HG03159 (cell line): ENCODE measurements around the gene TSPAN15.

Experiments
- ATAC-seq: cut with Tn5 transposase; IDR thresholded peaks from one replicate; pipeline ENCODE4 v1.9.1; 2021; ENCODE audit warnings: mild to moderate bottlenecking, moderate library complexity; ENCODE audit not compliant: unreplicated experiment

The TSPAN15 gene

DNA sequence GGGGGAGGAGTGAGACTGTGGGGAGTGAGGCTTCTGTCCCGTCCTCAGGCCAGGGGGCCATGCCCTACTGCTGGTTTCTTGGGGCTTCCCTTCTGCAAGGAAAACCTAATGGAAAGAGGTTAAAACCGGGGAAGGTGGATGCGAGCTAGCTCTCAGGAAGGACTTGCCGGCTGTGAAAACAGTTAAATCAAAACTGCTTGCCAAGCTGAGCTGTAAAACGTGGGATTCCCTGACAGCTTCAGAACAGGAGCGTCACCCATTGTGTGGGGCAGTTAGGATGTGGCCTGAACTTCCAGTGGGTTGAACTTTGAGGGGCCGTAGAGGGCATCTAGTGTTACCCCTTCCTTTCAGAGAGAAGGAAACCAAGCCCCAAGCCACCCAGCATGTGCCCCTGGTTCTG, 13.1 kb downstream of the TSPAN15 start:
- ATAC-seq, result no peak

DNA sequence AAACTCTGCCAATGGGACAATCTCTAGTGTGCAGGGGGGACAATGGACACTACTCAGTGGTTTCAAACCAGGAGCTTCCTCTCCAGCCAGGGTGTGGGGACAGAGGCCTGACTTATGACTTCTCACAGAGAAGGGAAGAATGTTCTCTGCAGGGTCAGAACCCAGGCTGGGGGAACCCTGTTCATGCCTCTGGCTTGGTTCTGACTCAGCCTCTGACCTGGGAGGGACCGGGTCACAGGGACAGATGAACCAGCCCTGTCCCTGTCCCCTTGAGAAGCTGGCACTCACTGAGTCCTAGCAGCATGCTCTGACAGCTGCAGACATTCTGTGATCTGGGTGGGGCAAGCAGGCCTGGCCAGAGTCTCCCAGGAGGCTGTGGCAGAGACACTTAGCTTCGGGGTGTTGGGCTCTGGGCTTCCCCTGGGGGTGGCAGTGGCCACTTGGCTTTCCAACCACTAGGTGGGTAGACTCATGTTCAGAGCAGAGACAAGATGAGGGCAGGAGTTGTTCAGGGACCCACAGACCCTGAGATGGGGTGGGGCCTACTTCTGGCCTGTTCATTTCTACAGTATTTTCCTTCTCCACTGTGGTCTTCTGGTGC, 13.6 kb downstream of the TSPAN15 start:
- no peak for ATAC-seq

DNA sequence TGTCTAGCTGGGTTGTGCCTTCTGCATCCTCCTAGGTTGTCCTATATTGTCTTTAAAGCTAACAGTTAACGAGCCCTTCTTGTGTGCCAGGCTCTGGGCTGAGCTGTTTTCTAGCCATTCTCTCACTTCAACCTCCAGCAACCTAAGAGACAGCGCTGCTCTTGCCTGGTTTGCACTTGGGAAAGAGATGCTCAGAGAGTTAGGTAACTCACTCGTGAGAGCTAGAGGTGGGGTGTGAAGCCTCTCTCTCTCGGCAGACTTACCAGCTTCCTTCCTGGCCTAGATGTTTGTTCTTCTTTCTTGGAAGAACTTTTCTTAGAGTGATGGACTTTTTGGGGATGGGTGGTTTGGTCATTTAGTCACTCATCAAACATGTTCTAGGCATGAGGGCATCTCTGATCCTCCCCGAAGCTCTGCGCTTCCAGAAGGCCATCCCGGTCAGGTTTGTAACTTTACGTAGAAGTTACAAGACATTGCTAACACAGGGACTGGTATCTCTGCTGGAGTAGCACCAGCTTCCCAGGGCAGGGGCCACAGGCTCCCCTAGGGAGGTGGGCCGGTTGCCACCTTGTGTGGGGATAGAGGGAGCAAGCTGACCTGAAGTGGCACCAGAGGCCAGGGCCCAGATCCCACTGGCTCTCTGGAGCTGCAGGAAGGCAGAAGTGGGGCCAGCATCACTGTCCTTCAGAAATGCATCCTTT, 14.3 kb downstream of the TSPAN15 start:
- no peak for ATAC-seq

DNA sequence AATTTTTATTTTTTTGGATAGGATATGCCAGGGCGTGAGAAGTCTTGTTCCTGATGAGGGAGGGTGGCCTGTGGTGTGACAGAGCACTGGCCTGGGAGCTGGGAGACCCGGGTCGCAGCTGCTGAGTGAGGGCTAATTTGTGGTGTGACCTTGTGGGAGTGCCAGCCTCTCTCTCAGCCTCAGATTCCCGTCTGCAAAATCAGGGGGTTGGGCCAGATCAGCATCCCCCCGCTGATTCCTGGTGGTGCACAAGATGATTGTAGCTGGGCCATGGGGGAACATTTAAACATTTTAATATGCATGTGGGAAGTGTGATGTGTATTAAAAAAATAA, 14.9 kb downstream of the TSPAN15 start:
- no peak for ATAC-seq

DNA sequence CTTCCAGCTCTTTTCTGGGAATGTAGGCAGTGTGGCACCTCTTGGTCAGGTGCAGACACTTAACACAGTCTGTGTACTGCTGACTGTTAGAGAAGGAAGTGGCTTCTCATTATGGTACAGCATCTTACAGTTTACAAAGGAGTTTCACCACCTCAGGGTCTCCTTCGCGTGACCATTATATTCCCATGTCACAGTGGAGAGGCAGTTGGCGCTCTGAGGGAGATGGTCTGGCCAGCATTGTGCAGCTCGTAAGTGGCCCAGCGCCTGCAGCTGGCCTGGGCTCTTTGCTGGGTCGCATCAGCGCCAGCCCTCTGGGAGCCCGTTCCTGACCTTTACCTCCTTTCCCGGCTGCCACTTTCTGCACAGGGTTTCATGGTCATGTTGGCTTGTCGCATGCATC, 15.4 kb downstream of the TSPAN15 start:
- ATAC-seq, result no peak

DNA sequence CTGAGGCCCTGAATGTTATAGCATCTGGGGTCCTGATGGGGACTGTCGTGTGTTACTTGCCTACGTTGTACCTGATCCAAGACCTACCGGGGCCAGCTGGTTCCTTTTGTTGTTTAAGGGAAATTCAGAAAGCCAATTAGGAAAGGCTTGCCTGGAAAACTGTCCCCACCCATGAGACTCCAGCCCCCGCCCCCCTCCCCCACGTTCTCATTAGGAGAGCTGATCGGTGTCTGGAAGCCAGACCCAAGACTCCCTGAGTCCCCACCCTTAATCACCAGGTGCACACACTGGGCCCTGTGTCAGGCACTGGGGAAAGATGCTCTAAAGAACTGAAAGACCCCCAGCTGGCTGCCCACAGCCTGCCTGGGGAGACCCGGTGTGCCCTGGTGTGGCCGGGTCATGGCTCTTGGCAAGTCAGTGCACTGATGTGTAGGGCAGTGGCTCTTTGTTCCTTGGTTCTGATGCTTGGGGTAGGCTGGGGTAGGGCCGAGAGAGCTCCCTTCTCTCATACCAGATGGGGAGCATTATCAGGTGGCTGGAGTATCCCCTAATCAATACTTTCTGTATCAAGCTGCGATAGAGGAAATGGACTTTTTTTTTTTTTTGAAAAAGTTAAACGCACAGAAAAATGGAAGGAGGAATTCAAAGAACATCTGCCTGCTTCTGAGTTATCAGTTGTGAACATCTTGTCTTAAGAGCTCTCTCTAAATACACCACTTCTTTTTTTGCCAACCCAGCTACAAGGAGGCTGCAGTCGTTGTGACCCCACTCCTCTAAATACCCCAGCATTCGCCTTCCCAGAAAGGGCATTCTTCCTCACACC, 16.9 kb downstream of the TSPAN15 start:
- ATAC-seq, result no peak

DNA sequence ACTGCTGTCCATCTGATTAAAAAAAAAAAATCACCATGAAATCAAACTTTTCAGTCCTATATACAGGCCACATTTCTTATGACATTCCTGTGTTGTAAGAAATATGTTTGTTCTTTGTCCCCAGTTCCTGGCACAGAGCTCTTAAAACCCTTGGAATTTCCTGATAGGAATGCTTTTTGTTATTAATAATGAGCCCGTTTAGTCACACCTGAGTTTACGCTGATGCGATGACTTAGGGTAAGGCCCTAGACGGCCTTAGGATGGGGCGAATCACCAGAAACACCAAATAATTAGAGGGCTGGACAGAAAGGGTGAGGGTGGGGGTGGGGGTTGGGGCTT, 17.5 kb downstream of the TSPAN15 start:
- no peak for ATAC-seq

DNA sequence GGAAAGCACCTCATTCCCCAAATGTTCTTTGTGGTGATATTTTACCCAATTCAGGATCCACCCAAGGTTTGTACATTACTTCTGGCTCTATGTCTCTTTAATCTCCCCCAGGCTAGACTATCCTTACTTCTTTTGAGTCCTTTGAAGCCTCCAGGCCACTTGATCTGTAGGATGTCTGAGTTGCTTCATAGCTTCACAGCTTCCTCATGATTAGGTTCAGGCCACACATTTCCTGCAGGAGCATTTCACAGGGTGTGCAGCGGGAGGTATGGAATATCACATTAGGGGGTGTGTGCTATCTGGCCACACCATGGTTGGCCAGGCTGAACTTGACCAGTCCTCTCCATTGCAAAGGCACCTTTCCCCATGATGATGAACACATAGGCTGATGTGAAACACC, 18.7 kb downstream of the TSPAN15 start:
- ATAC-seq, result no peak

DNA sequence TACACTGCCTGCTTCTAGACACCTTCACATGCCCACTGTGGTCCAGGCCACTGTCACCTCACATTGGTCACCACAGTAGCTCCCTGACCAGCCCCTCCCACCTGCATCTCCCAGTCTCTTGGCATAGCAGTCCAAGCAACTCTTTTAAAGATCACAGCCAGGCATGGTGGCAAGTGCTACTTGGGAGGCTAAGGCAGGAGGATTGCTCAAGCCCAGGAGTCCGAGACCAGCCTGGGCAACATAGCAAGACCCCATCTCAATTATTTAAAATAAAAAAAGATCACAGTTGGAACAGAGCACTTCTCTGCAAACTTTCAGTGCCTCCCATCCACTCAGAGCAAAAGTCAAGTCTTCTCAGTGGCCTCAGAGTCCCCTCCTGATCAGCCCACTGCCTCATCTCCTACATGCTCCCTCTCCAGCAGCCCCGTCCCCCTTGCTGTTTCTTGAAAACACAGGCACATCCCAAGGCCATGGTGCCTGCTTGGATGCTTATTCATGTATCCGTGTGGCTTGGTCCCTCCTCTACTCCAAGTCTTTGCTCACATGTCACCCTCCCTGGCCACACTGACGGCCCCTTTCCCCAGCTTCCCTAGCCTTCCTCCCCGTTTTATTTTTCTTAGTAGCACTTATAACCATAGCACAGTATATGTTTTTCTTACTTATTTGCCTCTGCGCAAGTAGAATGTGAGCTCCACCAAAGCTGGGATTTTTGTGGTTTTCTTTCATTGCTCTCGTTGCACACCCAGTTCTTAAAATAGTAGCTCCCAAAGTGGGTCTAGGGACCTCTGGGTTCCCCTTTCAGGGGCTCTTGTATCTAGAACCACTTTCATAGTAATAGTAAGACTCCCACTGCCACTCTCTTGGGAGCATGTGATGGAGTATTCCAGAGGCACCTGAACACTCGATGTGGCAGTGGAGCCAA, 19.5 kb downstream of the TSPAN15 start:
- ATAC-seq, result no peak

DNA sequence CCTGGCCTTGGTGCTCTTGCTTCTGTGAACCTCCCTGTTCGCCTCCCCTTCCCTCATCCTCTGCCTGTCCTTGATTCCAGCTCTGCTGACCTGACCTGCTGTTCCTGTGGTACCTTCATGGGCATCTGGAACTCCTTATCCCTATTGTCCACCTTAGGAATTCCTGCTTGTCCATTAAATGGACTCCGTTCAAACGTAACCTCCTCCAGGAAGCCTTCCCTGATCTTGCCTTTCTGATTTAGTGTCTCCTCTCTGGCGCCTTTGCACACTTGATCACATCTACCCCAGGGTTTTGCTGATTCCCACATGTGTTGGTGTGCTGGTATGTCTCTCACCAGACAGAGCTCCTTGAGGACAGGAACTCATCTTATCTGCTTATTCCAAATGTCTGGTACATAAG, 20.9 kb downstream of the TSPAN15 start:
- ATAC-seq, result no peak

DNA sequence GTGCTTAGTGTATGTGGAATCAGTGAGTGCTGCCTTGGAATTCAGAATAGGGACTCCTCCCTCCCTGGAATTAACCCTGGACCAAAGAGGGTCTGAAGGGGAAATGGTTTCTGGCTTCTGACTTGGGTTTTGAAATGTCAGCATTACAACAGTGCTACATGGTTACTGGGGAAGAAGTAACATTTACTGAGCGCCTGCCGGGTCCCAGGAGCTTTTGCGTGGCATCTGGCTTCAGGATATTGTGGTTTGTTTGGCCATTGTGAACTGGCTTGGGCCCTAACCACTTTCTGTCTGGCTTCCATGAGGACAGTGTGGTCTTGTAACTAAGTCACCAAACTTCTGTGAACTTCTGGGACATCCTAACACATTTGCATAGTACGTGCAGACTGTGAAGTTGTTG, 21.3 kb downstream of the TSPAN15 start:
- ATAC-seq, result no peak

DNA sequence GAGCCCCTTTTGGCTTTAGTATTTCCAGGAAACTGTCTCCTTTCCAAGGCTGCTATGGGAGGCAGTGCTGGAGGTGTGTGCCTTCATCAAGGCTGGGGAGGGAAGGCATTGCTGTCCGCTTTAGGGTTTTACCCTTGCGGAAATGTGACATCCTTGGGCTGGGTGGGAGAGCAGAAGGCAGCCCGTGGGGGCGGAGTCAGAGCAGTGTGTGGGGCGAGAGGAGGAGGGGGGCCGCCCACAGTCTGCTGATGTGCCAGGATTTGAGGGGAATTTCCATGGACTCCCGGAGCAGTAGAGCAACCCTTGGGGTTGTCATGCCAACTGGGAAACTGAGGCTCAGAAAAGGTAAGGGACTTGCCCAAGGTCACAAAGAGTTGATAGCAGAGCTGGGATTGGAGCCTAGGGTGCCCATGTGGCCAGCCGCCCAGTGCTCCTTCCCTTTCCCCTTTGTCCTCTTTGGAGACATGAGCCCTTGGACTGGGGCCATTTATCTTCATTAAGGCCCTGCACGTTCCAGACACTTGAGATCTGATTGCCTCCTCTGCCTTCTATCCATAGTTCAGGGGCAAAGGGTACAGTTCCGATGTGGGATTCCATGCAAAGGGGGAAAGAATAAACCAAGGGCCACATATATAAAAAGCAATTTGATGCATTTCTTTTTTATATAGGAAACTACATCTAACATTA, 22.2 kb downstream of the TSPAN15 start:
- no peak for ATAC-seq

DNA sequence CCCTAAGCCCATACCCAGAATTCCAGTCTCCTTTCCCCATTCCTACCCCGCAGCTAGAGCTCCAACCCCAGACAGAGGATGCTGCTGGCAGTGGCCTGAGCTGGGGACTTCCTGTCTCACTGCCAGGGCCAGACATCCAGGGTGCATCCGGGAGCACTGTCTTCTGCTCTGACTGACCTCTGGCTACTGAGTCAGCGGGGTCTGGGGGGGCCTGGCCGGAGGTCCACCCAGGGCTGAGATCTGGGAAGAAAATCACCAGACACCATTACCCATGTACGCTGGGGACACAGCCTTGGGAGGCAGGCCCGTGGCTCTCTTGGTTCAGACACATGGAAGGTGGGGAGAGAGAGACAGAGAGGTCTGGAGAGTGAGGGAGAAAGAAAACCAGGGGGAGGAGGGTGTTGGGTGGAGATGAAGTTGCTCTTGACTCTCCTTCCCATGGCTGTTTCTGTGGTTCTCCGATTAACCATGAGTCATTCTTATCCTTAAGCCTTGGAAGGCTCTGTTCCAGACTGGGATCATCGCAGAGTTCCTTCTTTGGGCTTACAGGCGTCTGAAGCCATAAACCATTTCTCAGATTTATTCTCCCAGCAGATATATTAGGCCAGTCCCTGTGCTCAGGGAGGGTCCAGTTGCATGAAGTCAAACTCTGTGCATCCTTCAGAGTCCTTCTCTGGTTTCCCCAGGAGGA, 23.6 kb downstream of the TSPAN15 start:
- ATAC-seq, result no peak

DNA sequence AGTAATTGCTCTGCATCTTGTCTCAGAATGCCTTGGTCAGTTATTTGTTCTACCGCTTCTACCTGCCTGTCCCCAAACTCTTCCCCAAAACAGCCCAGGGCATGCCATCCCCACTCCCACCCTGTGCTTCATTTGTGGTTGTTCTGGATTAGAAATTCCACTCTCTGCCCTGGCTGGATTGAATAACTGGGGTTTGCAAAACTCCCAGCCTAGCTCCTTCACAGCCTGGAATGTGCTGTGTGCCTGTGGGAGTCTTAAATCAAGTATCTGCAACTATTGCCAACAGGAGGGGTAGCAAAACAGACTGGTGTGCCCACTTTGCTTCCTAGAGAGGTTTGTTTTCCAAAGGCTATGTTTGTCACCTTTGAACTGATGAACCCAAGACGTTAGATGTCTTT, 24.2 kb downstream of the TSPAN15 start:
- no peak for ATAC-seq

DNA sequence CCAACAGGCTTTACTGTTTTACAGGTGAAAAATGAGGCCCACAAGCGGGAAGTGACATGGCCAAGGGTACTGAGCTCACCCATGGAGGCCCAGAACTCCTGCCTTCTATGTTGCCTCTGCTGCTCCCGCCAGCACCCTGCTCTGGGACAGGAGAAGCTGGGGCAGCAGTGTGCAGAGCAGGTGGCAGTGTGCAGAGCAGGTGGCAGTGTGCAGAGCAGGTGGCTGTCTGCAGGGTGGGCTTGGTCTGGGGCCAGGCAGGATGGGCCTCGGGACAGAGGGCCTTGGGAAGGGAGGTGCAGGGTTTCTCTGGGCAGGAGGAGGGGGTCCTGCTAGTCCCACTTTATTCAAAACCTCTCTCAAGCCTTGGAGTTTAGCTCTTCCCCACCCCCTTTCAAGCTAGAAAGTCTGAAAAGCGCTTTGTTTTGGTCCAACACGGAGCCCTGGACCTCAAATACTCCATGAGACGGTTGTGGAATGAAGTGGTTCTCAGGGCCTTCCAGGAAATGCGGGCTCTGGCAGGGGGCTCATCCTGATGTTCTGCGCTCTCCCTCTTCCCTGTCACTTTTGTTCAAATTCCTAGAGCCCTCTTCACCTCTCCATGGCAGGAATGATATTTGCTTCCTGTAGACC, 26.8 kb downstream of the TSPAN15 start:
- ATAC-seq, result no peak

DNA sequence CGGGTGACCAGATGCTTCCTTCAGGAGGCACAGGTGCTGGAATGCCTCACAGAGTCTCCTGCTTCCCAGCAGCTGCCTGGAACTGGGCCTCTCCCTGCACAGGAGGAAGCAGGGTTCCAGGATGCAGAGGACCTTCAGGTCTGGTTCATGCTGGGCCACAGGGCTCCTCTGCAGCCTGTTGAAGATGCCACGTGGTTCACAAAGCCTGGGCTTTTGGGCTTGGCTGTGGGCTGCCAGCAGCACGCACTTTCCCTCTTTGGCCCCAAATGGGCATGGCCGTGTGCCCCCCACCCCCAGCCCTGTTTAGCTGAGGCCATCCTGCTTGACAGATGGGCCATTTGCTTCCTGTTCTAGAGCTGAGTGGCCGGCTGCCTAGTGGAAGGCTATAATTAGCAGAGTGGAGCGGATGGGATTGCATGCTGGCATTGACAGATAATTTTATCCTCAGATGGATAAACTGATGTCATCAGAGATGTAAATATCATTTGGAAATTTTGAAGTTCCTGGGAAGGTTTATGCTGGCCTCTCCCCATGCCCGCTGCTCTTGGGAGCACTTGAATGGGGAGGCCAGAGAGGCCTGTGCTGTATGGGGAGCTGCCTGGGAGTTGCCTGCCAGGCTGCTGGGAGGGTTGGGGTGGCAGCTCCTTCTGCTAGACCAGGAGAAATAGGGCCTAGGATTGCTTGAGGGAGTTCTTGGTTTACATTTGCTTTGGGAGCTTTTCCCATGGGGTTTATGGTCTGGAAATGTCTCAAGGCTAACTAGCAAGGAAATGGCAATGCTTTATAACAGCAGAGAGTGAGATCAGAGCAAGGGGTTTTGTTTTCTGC, 28.2 kb downstream of the TSPAN15 start:
- ATAC-seq, result no peak

DNA sequence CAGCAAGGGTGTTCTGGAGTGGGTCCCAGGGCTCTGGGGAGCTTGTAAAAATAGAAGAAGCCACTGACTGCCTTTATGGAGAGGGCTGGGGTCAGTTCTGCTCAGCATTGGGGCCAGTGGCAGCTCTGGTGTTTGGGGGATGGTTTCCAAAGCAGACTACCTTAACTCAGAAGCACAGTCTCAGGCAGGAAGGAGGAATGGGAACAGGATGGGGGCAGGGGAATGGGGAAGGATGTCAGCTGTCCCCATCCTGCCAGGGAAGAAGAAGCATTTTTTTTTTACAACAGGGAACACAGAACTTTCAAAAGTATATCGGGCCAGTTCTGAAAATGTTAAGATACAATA, 28.8 kb downstream of the TSPAN15 start:
- ATAC-seq, result no peak

DNA sequence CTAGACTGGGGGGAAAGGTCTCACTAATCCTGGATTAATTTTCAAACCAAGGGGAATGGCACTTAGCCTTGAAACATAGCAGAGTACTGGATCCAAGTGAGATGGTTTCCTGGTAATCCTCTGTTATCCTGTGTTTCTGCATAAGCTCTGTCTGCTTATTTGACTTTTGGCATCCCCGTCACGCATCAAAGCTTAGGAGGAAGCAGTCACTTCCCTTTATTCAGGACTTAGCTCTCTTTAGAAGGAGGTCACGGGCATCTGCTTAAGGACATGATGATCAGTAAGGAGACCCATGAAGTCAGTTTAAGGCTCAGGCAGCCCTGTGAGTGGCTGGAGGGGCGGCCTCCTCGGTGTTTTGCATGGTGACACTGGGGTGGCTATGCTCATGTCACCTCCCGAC, 30.0 kb downstream of the TSPAN15 start:
- ATAC-seq, result no peak
